H1 (cell line): ENCODE results near the gene DOCK1. TPM values are rescaled to one million over a fixed set of nuclear protein-coding genes. Genes with fewer than 3 reads are reported as not detected.

Source experiments
- CHD7 ChIP-seq: fragments of 300-600 bp; sonication (generic); IDR thresholded peaks from 2 replicates; pipeline ENCODE4 v1.7.1; 2012; ENCODE audit warnings: low read length, moderate library complexity, mild to moderate bottlenecking, inconsistent platforms; ENCODE audit not compliant: insufficient replicate concordance
- polyA plus RNA-seq, 7 experiments: library from polyadenylated mRNA; depleted of rRNA in 3 of 7; stranded (reverse) in 5 of 7; unstranded in 2 of 7; fragments of >200 nt in 5 of 7; fragments of 200-250 nt in 2 of 7; gene quantifications; 1 replicate in 5 of 7; 2 replicates in 1 of 7; 4 replicates in 1 of 7; pipeline versions ENCODE4 v1.2.1 to v1.2.3, GENCODE V29; 2011 to 2013; ENCODE audit warnings: missing spikeins in 2 of 7, mixed read lengths in 2 of 7
- total RNA-seq: library from RNA; stranded (reverse); fragmentation: NEBNext Ultra II Directional; extraction: Animal tissue kit (Norgen Biotek cat#: 25700); gene quantifications from 2 replicates; pipeline ENCODE4 v1.2.1, GENCODE V29; 2021

DOCK1 gene
- total and polyA plus RNA-seq, 2 of the 8 experiments (the other 6 are each of a cell fraction or from before 2014, with no cell fraction given): 11.6 to 53.0 TPM

- no peak for TF ChIP-seq CHD7
Observed at GRCh38 chr10:127174866-127175265, 269.6 kb downstream of the DOCK1 start (continued).
